SK-N-DZ (cell line): Measurements from ENCODE around the gene LENEP.

ENCODE experiments used
- DNase-seq: peaks from one replicate; pipeline ENCODE4 v3.0.0-alpha.2; 2015; ENCODE audit warnings: low spot score

Gene LENEP

GRCh38 chr1:154960446-154961136 lies 32.8 kb upstream of the LENEP start:
- no peak for DNase-seq

- peak; percentile 86 for DNase-seq
Observed at GRCh38 chr1:154961207-154962155, 31.9 kb upstream of the LENEP start, which contains the start of gene PYGO2. TSS of gene PYGO2 (minus strand) at chr1:154961782. CDS start at chr1:154961576, 206 bp downstream.

- no peak for DNase-seq
Observed at GRCh38 chr1:154962156-154962749, 31.1 kb upstream of the LENEP start.

GRCh38 chr1:154962795-154963330 lies 30.5 kb upstream of the LENEP start:
- DNase-seq: no peak

- DNase-seq: no peak
Observed at GRCh38 chr1:154963643-154964042, 29.7 kb upstream of the LENEP start.

- DNase-seq: no peak
Observed at GRCh38 chr1:154964359-154964758, 29.0 kb upstream of the LENEP start.

- DNase-seq: no peak
Observed at GRCh38 chr1:154966111-154966510, 27.3 kb upstream of the LENEP start.

GRCh38 chr1:154967331-154967950 lies 25.9 kb upstream of the LENEP start:
- DNase-seq: no peak

GRCh38 chr1:154968731-154969130 lies 24.7 kb upstream of the LENEP start:
- DNase-seq: peak; percentile 65

- DNase-seq: no peak
Observed at GRCh38 chr1:154969246-154969645, 24.1 kb upstream of the LENEP start.

GRCh38 chr1:154969860-154970452 lies 23.4 kb upstream of the LENEP start:
- DNase-seq: no peak

- DNase-seq: peak; percentile 93
Observed at GRCh38 chr1:154970631-154971340, 22.6 kb upstream of the LENEP start, which contains the start of gene SHC1. TSS of gene SHC1 (minus strand) at chr1:154970747. CDS start at chr1:154970526, 221 bp downstream.

GRCh38 chr1:154971341-154971998 lies 21.9 kb upstream of the LENEP start:
- DNase-seq: no peak

GRCh38 chr1:154972213-154972516 lies 21.2 kb upstream of the LENEP start:
- DNase-seq: no peak

GRCh38 chr1:154972517-154973343 lies 20.7 kb upstream of the LENEP start:
- no peak for DNase-seq

GRCh38 chr1:154973344-154974101 lies 19.9 kb upstream of the LENEP start:
- DNase-seq: peak; percentile 96

GRCh38 chr1:154974102-154974807 lies 19.1 kb upstream of the LENEP start, which contains the start of gene CKS1B:
TSS of gene CKS1B (plus strand) at chr1:154974681. CDS start at chr1:154974746, 65 bp downstream.
- DNase-seq: peak; percentile 100
